IMR-90 (cell line): ENCODE results near the gene CGNL1. TPM values are rescaled to one million over a fixed set of nuclear protein-coding genes. Genes with fewer than 3 reads are reported as not detected.
A peak's percentile ranks its signal among the peaks of the same experiment; 100 is the strongest.

Experiments
- ATAC-seq: fragments of 200-7000 bp; cut with Tn5 transposase; 2 replicates; pipeline ENCODE4 v1.9.1; 2020; ENCODE audit warnings: low read depth, mild to moderate bottlenecking, moderate library complexity
- BruUV-seq: library from RNA; stranded (reverse); fragments of 400-500 nt; replicated peaks from 2 replicates; lab custom pipeline; 2021; lab: Mats Ljungman, UMichigan
- CTCF ChIA-PET: fragments of 300-600 bp; formaldehyde crosslinking; extraction: SDS; loops from one replicate; lab custom pipeline; 2021; ENCODE audit warnings: antibody characterized with exemption; lab: Yijun Ruan, JAX
- POLR2A ChIA-PET: fragments of 300-600 bp; sonication (Branson Sonifier 250); formaldehyde crosslinking; loops from one replicate; lab custom pipeline; 2022; ENCODE audit warnings: antibody characterized with exemption; ENCODE audit not compliant: unreplicated experiment; lab: Charles Lee
- DNase-seq: peaks from one replicate; pipeline ENCODE4 v3.0.0; 2013
- H2AFZ ChIP-seq: replicated peaks from 2 replicates; pipeline ENCODE3; 2013; ENCODE audit warnings: low read length, mild to moderate bottlenecking; ENCODE audit not compliant: poor library complexity
- H2AK5ac ChIP-seq: 2 replicates; pipeline ENCODE4 v1.6.1; 2013; ENCODE audit warnings: low read depth, low read length, inconsistent platforms
- H2AK9ac ChIP-seq: replicated peaks from 2 replicates; pipeline ENCODE3; 2013; ENCODE audit warnings: mild to moderate bottlenecking, low read depth, low read length, moderate library complexity; ENCODE audit not compliant: poor library complexity
- H2BK120ac ChIP-seq: 2 replicates; pipeline ENCODE4 v1.6.1; 2013; ENCODE audit warnings: low read depth, low read length, inconsistent platforms
- H2BK15ac ChIP-seq: 3 replicates; pipeline ENCODE4 v1.6.1; 2013; ENCODE audit warnings: low read depth, low read length, inconsistent platforms
- H2BK20ac ChIP-seq: 2 replicates; pipeline ENCODE4 v1.6.1; 2013; ENCODE audit warnings: low read depth, mild to moderate bottlenecking, inconsistent platforms, low read length, moderate library complexity
- H2BK5ac ChIP-seq: 2 replicates; pipeline ENCODE4 v1.6.1; 2013; ENCODE audit warnings: mild to moderate bottlenecking, low read depth, low read length, inconsistent platforms; ENCODE audit not compliant: poor library complexity, severe bottlenecking
- H3K14ac ChIP-seq: replicated peaks from 2 replicates; pipeline ENCODE4 v1.6.1; 2013; ENCODE audit warnings: low read depth, low read length, inconsistent platforms
- H3K18ac ChIP-seq: 2 replicates; pipeline ENCODE4 v1.6.1; 2013; ENCODE audit warnings: low read depth, low read length, control low read depth
- H3K23ac ChIP-seq: 2 replicates; pipeline ENCODE4 v1.6.1; 2013; ENCODE audit warnings: low read depth, low read length, inconsistent platforms
- H3K27ac ChIP-seq: 2 replicates; pipeline ENCODE4 v1.5.1; 2013; ENCODE audit warnings: mild to moderate bottlenecking, control low read depth, low read length; ENCODE audit not compliant: insufficient read depth
- H3K27me3 ChIP-seq: 2 replicates; pipeline ENCODE4 v1.6.1; 2013; ENCODE audit warnings: low read length; ENCODE audit not compliant: control insufficient read depth, insufficient read depth
- H3K36me3 ChIP-seq: 2 replicates; pipeline ENCODE4 v1.6.1; 2013; ENCODE audit warnings: low read length, mixed read lengths; ENCODE audit not compliant: control insufficient read depth, insufficient read depth
- H3K4ac ChIP-seq: 2 replicates; pipeline ENCODE4 v1.6.1; 2013; ENCODE audit warnings: low read depth, low read length, inconsistent platforms
- H3K4me1 ChIP-seq: 2 replicates; pipeline ENCODE4 v1.6.1; 2013; ENCODE audit warnings: low read length, mixed read lengths; ENCODE audit not compliant: control insufficient read depth, insufficient read depth
- H3K4me2 ChIP-seq: 2 replicates; pipeline ENCODE4 v1.6.1; 2013; ENCODE audit warnings: low read depth, mild to moderate bottlenecking, control low read depth, low read length, moderate library complexity
- H3K4me3 ChIP-seq: 2 replicates; pipeline ENCODE4 v1.5.1; 2013; ENCODE audit warnings: low read depth, mild to moderate bottlenecking, control low read depth, low read length, moderate library complexity; ENCODE audit not compliant: insufficient read depth
- H3K56ac ChIP-seq: 2 replicates; pipeline ENCODE4 v1.6.1; 2013; ENCODE audit warnings: low read length, inconsistent platforms; ENCODE audit not compliant: insufficient read depth; ENCODE audit errors: extremely low read depth
- H3K79me1 ChIP-seq, 2 experiments: 2 replicates each; pipeline ENCODE4 v1.6.1; 2013; ENCODE audit warnings: low read length in 2 of 2, inconsistent platforms in 1 of 2, low read depth in 1 of 2
- H3K9ac ChIP-seq: 2 replicates; pipeline ENCODE4 v1.6.1; 2013; ENCODE audit warnings: low read depth, low read length, control low read depth
- H3K9me1 ChIP-seq: 2 replicates; pipeline ENCODE4 v1.6.1; 2013; ENCODE audit warnings: low read length, inconsistent platforms; ENCODE audit not compliant: insufficient read depth
- H3K9me3 ChIP-seq: 2 replicates; pipeline ENCODE4 v1.6.1; 2013; ENCODE audit warnings: low read length; ENCODE audit not compliant: control insufficient read depth, insufficient read depth
- H4K20me1 ChIP-seq: 2 replicates; pipeline ENCODE4 v1.6.1; 2013; ENCODE audit warnings: low read length, inconsistent platforms; ENCODE audit not compliant: insufficient read depth
- H4K5ac ChIP-seq: 2 replicates; pipeline ENCODE4 v1.6.1; 2013; ENCODE audit warnings: mild to moderate bottlenecking, low read depth, low read length, control low read depth
- H4K8ac ChIP-seq, 2 experiments: 2 replicates each; pipeline ENCODE4 v1.6.1; 2013; ENCODE audit warnings: low read depth in 2 of 2, low read length in 2 of 2, control low read depth in 1 of 2, inconsistent platforms in 1 of 2
- H4K91ac ChIP-seq: 2 replicates; pipeline ENCODE4 v1.6.1; 2013; ENCODE audit warnings: low read depth, low read length, inconsistent platforms; ENCODE audit not compliant: insufficient read depth
- CHD1 ChIP-seq: IDR thresholded peaks from 2 replicates; pipeline ENCODE4 v1.6.1; 2012; ENCODE audit warnings: low read depth, low read length, improper control_type of control experiment
- MAFK ChIP-seq: IDR thresholded peaks from 2 replicates; pipeline ENCODE4 v1.6.1; 2012; ENCODE audit warnings: low read depth, low read length, improper control_type of control experiment
- MXI1 ChIP-seq: IDR thresholded peaks from 2 replicates; pipeline ENCODE4 v1.6.1; 2012; ENCODE audit warnings: low read depth, mild to moderate bottlenecking, low read length, moderate library complexity, borderline replicate concordance
- NFE2L2 ChIP-seq: fragments of 150-350 bp; IDR thresholded peaks from 2 replicates; pipeline ENCODE4 v1.6.1; 2016; ENCODE audit warnings: low read depth, mild to moderate bottlenecking, low read length
- POLR2A ChIP-seq: IDR thresholded peaks from 2 replicates; pipeline ENCODE4 v1.6.1; 2012; ENCODE audit warnings: mild to moderate bottlenecking, low read depth, low read length
- RCOR1 ChIP-seq: IDR thresholded peaks from 2 replicates; pipeline ENCODE4 v1.6.1; 2012; ENCODE audit warnings: mild to moderate bottlenecking, low read length, improper control_type of control experiment; ENCODE audit not compliant: insufficient replicate concordance
- RFX5 ChIP-seq: IDR thresholded peaks from 2 replicates; pipeline ENCODE4 v1.8.0; 2012; ENCODE audit warnings: low read depth, mild to moderate bottlenecking, low read length, moderate library complexity
- SMC3 ChIP-seq: fragments of 150-350 bp; IDR thresholded peaks from 2 replicates; pipeline ENCODE4 v1.6.1; 2016; ENCODE audit warnings: low read depth, mild to moderate bottlenecking, antibody characterized with exemption, low read length, moderate library complexity
- WGBS, 2 experiments: methylation state at CpG; one replicate each; pipeline versions ENCODE4 v1.1.5 to v1.1.7; 2013; ENCODE audit warnings: missing lambda C conversion rate in 2 of 2; ENCODE audit not compliant: insufficient read length in 1 of 2; ENCODE audit errors: extremely low coverage in 2 of 2; 5-methylcytosine and 5-hydroxymethylcytosine counted together
- dilution Hi-C: fragments of 300-500 bp; cut with HindIII; formaldehyde crosslinking; loops from one replicate; pipeline ENCODE4 v1.14.3; 2018; ENCODE audit warnings: low sequenced_read_pairs; ENCODE audit not compliant: unreplicated experiment
- in situ Hi-C: fragments of 300-500 bp; cut with MboI; formaldehyde crosslinking; loops from 3 replicates; pipeline ENCODE4 v1.14.3; 2019; ENCODE audit warnings: low sequenced_read_pairs, inconsistent platforms, mixed read lengths
- intact Hi-C: fragments of 100-400 bp; cut with micrococcal nuclease; formaldehyde crosslinking; loops from 2 replicates; pipeline ENCODE4 v1.10.0; 2022
- polyA plus RNA-seq, 3 experiments: library from polyadenylated mRNA; depleted of rRNA; stranded (reverse); fragments of >200 nt; gene quantifications; 2 replicates each; pipeline ENCODE4 v1.2.3, GENCODE V29; 2012; ENCODE audit warnings: low replicate concordance in 1 of 3
- total RNA-seq: library from RNA; depleted of rRNA; stranded (reverse); fragments of >200 nt; gene quantifications from 2 replicates; pipeline ENCODE4 v1.2.3, GENCODE V29; 2012
- TF ChIP-seq, protein P1 (sequence below): fragments of 150-350 bp; IDR thresholded peaks from 2 replicates; pipeline ENCODE4 v1.6.1; 2017; ENCODE audit warnings: mild to moderate bottlenecking, antibody characterized with exemption, low read length, low read depth

The CGNL1 gene
- total and polyA plus RNA-seq, 2 of the 4 experiments (the other 2 are of a cell fraction), result 0.07 to 0.18 TPM

DNA sequence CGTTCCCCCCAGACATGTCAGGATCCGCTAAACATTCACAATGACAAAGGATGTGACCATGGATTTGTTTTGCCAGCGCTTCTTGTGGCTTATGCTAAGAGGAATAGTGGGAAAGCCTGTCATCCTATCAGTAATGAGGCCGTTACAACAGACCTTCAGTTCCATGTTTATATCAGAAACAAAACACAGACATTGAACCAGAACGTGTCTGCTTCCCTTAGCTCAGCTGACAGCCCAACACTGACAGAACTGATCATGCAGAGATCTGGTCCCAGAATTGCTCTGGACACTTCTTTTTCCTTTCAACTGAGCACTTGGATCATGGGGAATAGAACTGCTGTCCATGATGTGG is 157.1 kb downstream of the CGNL1 start:
- H2AK5ac ChIP-seq, result no peak overlapping the region
- POLR2A ChIA-PET, result no interaction called here
- H3K4ac ChIP-seq, result no peak overlapping the region
- H3K18ac ChIP-seq, result no peak overlapping the region
- H3K56ac ChIP-seq, result no peak overlapping the region
- dilution Hi-C loops, result loop anchor here (25.0 kb wide), 1 partner anchor 196 kb away; no protein-coding TSS in a partner anchor
- H2BK5ac ChIP-seq, result no peak overlapping the region
- in situ Hi-C loops, result loop anchor here (10.0 to 25.0 kb wide), 3 partner anchors 389 to 721 kb away; partner anchors contain the start of gene TCF12
- no peak overlapping the region for H4K5ac ChIP-seq
- H4K91ac ChIP-seq, result no peak overlapping the region
- no peak overlapping the region for H2BK20ac ChIP-seq
- no peak overlapping the region for H3K27ac ChIP-seq
- intact Hi-C loops, result no loop called here
- H2BK120ac ChIP-seq, result no peak overlapping the region
- TF ChIP-seq NFE2L2, result no peak
- no peak for TF ChIP-seq RCOR1
- no peak for TF ChIP-seq MAFK
- TF ChIP-seq SMC3, result no peak
- no peak for TF ChIP-seq POLR2A
- TF ChIP-seq, protein P1, sequence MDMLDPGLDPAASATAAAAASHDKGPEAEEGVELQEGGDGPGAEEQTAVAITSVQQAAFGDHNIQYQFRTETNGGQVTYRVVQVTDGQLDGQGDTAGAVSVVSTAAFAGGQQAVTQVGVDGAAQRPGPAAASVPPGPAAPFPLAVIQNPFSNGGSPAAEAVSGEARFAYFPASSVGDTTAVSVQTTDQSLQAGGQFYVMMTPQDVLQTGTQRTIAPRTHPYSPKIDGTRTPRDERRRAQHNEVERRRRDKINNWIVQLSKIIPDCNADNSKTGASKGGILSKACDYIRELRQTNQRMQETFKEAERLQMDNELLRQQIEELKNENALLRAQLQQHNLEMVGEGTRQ, result no peak
- no peak for TF ChIP-seq CHD1
- TF ChIP-seq RFX5, result no peak
- TF ChIP-seq MXI1, result no peak
- no peaks in the 10 kb centered on the region for H3K79me1 ChIP-seq
- DNase-seq (peak; percentile 16), ATAC-seq (peak; percentile 43)
- H3K4me3 ChIP-seq, result no peak overlapping the region
- H3K27me3 ChIP-seq, result peaks cover 31% of the 10 kb centered on the region
- no peaks in the 10 kb centered on the region for H3K9me1 ChIP-seq
- no peaks in the 10 kb centered on the region for H3K4me1 ChIP-seq
- WGBS, 2 experiments, result 17% methylated on average over 1 of the region's 5 CpGs; no CpG with 5 or more reads in 1 of the 2 experiments
- no peak overlapping the region for H2BK15ac ChIP-seq
- H3K36me3 ChIP-seq, result no peaks in the 10 kb centered on the region
- no peak overlapping the region for H4K8ac ChIP-seq
- no peak overlapping the region for H2AK9ac ChIP-seq
- BruUV-seq, result no TSS peak
- H3K9me3 ChIP-seq, result no peaks in the 10 kb centered on the region
- peak overlapping the region; percentile 40 for H2AFZ ChIP-seq
- no peak overlapping the region for H3K23ac ChIP-seq
- H3K9ac ChIP-seq, result no peak overlapping the region
- CTCF ChIA-PET, result interaction anchor here (1.0 to 2.9 kb wide), 3 partner anchors 9 to 387 kb away, joined by 3 to 12 read pairs (median 6); no protein-coding TSS in a partner anchor
- no peak overlapping the region; the same call in 1 of the 2 replicates for H3K4me2 ChIP-seq
- H4K20me1 ChIP-seq, result no peaks in the 10 kb centered on the region
- H3K14ac ChIP-seq, result no peak overlapping the region
